Panc1 (cell line): Measurements from ENCODE around the gene IGSF5.

ENCODE experiments used
- CTCF ChIP-seq: fragments of 450-650 bp; IDR thresholded peaks from 2 replicates; pipeline ENCODE4 v1.5.1; 2017; ENCODE audit warnings: mild to moderate bottlenecking
- POLR2AphosphoS5 ChIP-seq: IDR thresholded peaks from 2 replicates; pipeline ENCODE4 v1.6.1; 2012; ENCODE audit warnings: mild to moderate bottlenecking, low read depth, low read length, moderate library complexity
- SIN3A ChIP-seq: IDR thresholded peaks from 2 replicates; pipeline ENCODE4 v1.6.1; 2012; ENCODE audit warnings: low read depth, mild to moderate bottlenecking, low read length, moderate library complexity, borderline replicate concordance; ENCODE audit not compliant: insufficient read depth
- TCF7L2 ChIP-seq: IDR thresholded peaks from 2 replicates; pipeline ENCODE4 v1.6.1; 2011; ENCODE audit warnings: mild to moderate bottlenecking, low read depth, low read length, inconsistent platforms
- TF ChIP-seq, protein P1 (sequence below), 2 experiments: IDR thresholded peaks; 2 replicates each; pipeline ENCODE4 v1.6.1; 2011 to 2012; ENCODE audit warnings: low read depth in 2 of 2, control low read depth in 1 of 2, low read length in 1 of 2, mild to moderate bottlenecking in 1 of 2, moderate library complexity in 1 of 2; ENCODE audit not compliant: insufficient read depth in 1 of 2

DNA sequence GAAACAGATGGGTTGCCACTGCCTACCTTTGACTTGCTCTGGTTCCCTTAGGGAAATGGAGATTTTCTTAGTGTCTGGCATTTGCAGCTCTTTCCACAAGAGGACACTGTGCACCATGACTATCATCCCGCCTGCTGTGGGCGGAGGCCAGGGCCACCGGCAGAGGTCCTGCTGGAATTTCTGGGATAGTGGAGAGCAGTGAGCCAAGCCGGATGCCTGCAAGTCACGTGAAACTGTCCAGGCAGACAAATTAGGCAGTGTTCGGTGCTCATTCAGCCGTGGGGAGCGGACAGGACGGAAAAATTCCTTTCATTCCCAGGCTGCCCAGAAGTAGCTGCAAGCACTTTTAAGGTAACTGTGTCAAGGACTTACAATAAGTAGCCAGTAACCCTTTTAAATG lies 43.4 kb downstream of the IGSF5 start:
- peak; percentile 87 for TF ChIP-seq CTCF
- no peak for TF ChIP-seq POLR2AphosphoS5
- TF ChIP-seq, protein P1, sequence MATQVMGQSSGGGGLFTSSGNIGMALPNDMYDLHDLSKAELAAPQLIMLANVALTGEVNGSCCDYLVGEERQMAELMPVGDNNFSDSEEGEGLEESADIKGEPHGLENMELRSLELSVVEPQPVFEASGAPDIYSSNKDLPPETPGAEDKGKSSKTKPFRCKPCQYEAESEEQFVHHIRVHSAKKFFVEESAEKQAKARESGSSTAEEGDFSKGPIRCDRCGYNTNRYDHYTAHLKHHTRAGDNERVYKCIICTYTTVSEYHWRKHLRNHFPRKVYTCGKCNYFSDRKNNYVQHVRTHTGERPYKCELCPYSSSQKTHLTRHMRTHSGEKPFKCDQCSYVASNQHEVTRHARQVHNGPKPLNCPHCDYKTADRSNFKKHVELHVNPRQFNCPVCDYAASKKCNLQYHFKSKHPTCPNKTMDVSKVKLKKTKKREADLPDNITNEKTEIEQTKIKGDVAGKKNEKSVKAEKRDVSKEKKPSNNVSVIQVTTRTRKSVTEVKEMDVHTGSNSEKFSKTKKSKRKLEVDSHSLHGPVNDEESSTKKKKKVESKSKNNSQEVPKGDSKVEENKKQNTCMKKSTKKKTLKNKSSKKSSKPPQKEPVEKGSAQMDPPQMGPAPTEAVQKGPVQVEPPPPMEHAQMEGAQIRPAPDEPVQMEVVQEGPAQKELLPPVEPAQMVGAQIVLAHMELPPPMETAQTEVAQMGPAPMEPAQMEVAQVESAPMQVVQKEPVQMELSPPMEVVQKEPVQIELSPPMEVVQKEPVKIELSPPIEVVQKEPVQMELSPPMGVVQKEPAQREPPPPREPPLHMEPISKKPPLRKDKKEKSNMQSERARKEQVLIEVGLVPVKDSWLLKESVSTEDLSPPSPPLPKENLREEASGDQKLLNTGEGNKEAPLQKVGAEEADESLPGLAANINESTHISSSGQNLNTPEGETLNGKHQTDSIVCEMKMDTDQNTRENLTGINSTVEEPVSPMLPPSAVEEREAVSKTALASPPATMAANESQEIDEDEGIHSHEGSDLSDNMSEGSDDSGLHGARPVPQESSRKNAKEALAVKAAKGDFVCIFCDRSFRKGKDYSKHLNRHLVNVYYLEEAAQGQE (IDR thresholded peaks at IDR 0.05; ENCODE audit: insufficient read depth in 1 of 2, low read depth in 2 of 2, low read length in 1 of 2): no peak
- TF ChIP-seq SIN3A: no peak
- no peak for TF ChIP-seq TCF7L2
